GM12874 (cell line): ENCODE measurements around the gene SOCS1.

Source experiments
- CTCF ChIP-seq: IDR thresholded peaks from 2 replicates; pipeline ENCODE4 v1.5.1; 2011; ENCODE audit warnings: low read depth, mild to moderate bottlenecking, control low read depth, low read length, moderate library complexity; ENCODE audit not compliant: insufficient read depth

Gene SOCS1

GRCh38 chr16:11272921-11273720 lies 17.1 kb upstream of the SOCS1 start, which contains the start of gene PRM3:
Gene PRM3, minus strand, starts transcription at chr16:11273629. Its CDS starts 34 bp downstream, at chr16:11273595.
- no peak for TF ChIP-seq CTCF

- no peak for TF ChIP-seq CTCF
Observed at GRCh38 chr16:11272484-11272883, 16.5 kb upstream of the SOCS1 start.

GRCh38 chr16:11271610-11272009 lies 15.6 kb upstream of the SOCS1 start:
- no peak for TF ChIP-seq CTCF

GRCh38 chr16:11270602-11271162 lies 14.7 kb upstream of the SOCS1 start:
- no peak for TF ChIP-seq CTCF

- TF ChIP-seq CTCF, result no peak
Observed at GRCh38 chr16:11268921-11269375, 12.9 kb upstream of the SOCS1 start, which contains the start of gene TNP2. Gene TNP2, minus strand, starts transcription at chr16:11269325. Its CDS starts 63 bp downstream, at chr16:11269262.

- no peak for TF ChIP-seq CTCF
Observed at GRCh38 chr16:11265124-11265523, 9.1 kb upstream of the SOCS1 start.

- TF ChIP-seq CTCF, result no peak
Observed at GRCh38 chr16:11264155-11264832, 8.3 kb upstream of the SOCS1 start.
